GM10248 (cell line): ENCODE measurements around the gene CDC34.

Experiments
- CTCF ChIA-PET: fragments of 300-600 bp; sonication (Branson Sonifier 250); formaldehyde crosslinking; extraction: SDS; loops from one replicate; lab custom pipeline; 2021; ENCODE audit warnings: antibody characterized with exemption; lab: Yijun Ruan, JAX
- POLR2A ChIA-PET: fragments of 350-650 bp; sonication (Branson Sonifier 250); formaldehyde crosslinking; extraction: SDS; loops from one replicate; lab custom pipeline; 2020; ENCODE audit warnings: antibody characterized with exemption; lab: Yijun Ruan, JAX
- DNase-seq: peaks from one replicate; pipeline ENCODE4 v3.0.0; 2012; ENCODE audit errors: extremely low spot score
- CTCF ChIP-seq: IDR thresholded peaks from 2 replicates; pipeline ENCODE4 v1.5.1; 2012; ENCODE audit warnings: mild to moderate bottlenecking, low read depth; ENCODE audit errors: extremely low read depth, missing control alignments, control extremely low read depth

CDC34 gene

GRCh38 chr19:511101-511851 lies 20.3 kb upstream of the CDC34 start:
- CTCF ChIA-PET: interaction anchor here (0.7 to 4.0 kb wide), 32 partner anchors 9 to 264 kb away, joined by 3 to 79 read pairs (median 4); partner anchors contain the start of genes C2CD4C, CDC34 and MADCAM1
- TF ChIP-seq CTCF: no peak
- POLR2A ChIA-PET: interaction anchor here (0.8 kb wide), 1 partner anchor 20 kb away, joined by 3 read pairs; no protein-coding TSS in a partner anchor
- peak; percentile 45 for DNase-seq

- no peak for DNase-seq
- TF ChIP-seq CTCF: no peak
- ChIA-PET CTCF (interaction anchor here (4.0 kb wide), 1 partner anchor 18 kb away, joined by 79 read pairs; the partner anchor contains the start of gene CDC34), POLR2A (no interaction called here)
These were observed 18.8 kb upstream of the CDC34 start for GRCh38 chr19:512547-513365.

GRCh38 chr19:513368-514165 lies 18.0 kb upstream of the CDC34 start:
- DNase-seq: no peak
- ChIA-PET CTCF (no interaction called here), POLR2A (no interaction called here)
- TF ChIP-seq CTCF: no peak

- ChIA-PET CTCF (no interaction called here), POLR2A (no interaction called here)
- no peak for TF ChIP-seq CTCF
- no peak for DNase-seq
These were observed 17.3 kb upstream of the CDC34 start for GRCh38 chr19:514166-514663.

- ChIA-PET CTCF (no interaction called here), POLR2A (no interaction called here)
- TF ChIP-seq CTCF: no peak
- DNase-seq: no peak
These were observed 13.6 kb upstream of the CDC34 start for GRCh38 chr19:517721-518597.
